HG02885 (cell line): Measurements from ENCODE around the gene ASMTL.
"Not testable (repeated sequence)": the region's sequence is repeated elsewhere in the genome, so short reads cannot be mapped to it uniquely, and the experiment has no call there.

Source experiments
- ATAC-seq: cut with Tn5 transposase; IDR thresholded peaks from one replicate; pipeline ENCODE4 v1.9.1; 2021; ENCODE audit warnings: mild to moderate bottlenecking; ENCODE audit not compliant: unreplicated experiment, poor library complexity

The ASMTL gene

DNA sequence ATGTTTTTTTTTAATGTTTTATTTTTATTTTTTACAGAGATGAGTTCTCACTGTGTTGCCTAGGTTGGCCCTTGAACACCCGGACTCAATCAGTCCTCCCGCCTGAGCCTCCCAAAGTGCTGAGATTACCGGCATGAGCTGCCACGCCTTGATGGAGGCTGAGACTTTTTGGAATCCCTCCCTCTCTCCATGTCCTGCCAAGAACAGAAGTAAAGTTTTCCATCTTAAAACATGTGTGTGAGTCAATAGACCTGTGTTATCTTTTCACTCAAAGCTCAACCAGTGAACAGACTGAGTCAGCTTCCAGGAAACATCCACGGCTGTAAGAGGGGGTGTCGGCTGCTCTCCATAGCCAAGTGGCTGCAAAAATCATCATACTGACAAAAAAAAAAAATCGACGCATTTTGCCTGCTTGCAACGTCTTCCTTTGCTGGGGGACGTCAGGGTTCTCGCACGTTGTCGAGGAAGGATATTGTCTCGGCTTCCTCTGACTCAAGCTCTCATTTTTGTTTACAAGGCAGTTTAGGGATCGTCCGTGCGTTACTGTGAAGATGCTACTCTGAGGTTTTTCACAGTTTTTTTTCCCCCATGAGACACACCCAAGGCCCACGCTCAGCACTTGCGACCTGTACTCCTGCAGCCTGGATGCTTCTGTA is 10.0 kb upstream of the ASMTL start:
- ATAC-seq: no peak

DNA sequence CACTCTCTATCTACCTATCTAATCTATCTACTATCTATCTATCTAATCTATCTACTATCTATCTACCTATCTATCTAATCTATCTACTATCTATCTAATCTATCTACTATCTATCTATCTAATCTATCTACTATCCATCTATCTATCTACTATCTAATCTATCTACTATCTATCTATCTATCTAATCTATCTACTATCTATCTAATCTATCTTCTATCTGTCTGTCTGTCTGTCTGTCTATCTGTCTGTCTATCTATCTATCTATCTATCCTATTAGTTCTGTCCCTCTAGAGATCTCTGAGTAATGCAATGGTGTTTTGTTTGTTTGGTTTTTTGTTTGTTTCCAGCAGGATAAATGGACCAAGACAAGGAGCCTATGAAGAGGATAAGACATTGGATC is 9.4 kb upstream of the ASMTL start:
- ATAC-seq: no peak

DNA sequence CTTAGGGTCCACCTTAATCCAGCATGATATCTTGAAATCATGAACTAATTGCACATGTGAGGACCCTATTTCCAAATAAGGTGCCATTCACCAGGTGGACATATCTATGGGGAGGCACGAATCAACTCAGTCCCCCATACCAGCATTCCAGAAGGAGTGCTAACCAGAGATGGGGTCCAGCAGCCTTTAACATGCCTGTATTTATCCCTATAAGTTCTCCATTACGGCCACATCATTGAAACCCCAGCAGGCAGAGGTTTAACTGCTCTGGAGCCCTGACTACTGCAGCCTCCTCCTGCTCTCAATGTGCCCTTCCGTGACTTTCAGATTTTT is 3.2 kb upstream of the ASMTL start:
- no peak for ATAC-seq

DNA sequence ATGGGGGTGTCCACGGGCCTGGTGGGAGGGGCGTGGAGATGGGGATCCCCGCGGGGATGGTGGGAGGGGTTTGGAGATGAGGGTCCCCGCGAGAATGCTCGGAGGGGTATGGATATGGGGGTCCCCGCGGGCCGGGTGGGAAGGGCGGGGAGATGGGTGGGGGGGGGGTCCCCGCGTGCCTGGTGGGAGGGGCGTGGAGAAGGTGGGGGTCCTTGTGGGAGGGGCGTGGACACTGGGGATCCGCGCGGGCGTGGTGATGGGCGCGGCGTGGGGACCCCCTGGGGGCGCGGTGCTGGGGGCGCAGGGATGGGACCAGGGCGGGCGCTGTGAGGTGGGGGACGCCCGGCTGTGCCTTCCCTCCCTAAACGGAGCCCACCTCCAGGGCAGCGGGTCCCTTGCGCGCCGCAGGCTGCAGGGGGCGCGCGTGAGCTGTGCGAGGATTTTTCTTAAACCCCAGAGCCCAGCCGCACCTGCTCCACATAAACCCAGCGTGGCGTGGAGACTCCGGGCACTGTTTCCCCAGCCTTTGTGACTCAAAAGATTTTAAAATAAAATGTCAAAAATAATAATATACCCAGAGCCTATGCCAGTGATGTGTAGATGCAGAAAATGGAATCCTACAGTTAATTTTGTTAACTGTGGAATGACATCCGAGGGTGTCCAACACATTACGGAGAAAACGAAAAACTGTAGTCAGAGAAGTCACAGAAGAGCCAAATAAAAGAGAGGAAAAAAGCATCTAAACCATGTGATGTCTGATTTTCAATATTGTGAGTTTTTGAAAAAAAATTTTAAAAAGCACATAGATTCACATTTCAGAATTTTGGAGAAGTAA is 1.5 kb upstream of the ASMTL start:
- ATAC-seq: peak; percentile 49

DNA sequence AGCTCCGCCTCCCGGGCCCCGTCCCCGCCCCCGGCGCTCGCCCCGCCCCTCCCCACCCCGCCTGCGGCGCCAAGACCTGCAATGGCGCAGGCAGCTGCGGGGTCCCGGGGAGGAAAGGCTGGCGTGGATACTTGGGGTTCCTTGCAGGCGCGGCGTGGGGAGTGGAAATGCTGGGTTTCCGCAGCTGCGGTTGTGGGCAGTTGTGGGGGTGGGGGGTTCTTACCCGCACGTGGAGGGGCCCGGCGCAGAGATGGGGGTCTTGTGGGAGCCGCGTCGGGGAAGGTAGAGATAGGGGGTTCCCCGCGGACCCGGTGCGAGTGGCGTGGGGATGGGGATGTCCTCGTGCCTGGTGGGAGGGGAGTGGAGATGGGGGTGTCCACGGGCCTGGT is 680 bp upstream of the ASMTL start:
- ATAC-seq: peak; percentile 8

DNA sequence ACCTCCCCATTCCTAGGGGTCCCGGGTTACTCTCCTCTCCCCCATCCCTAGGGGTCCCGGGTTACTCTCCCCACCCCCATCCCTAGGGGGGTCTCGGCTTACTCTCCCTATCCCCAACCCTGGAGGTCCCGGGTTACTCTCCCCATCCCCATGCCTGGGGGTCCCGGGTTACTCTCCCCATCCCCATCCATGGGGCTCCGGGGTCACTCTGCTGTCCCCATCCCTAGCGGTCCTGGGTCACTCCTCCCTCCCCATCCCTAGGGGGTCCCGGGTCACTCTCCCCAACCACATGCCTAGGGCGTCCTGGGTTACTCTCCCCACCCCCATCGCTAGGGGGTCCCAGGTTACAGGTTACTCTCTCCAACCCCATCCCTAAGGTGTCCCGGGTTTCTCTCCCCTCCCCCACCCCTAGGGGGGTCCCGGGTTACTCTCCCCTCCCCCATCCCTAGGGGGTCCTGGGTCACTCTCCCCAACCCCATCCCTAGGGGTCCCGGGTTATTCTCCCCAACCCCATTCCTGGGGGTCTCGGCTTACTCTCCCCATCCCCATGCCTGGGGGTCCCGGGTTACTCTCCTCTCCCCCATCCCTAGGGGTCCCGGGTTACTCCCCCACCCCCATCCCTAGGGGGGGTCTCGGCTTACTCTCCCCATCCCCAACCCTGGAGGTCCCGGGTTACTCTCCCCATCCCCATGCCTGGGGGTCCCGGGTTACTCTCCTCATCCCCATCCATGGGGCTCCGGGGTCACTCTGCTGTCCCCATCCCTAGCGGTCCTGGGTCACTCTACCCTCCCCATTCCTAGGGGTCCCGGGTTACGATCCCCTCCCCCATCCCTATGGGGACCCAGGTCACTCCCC is 821 bp downstream of the ASMTL start:
- no peak for ATAC-seq

DNA sequence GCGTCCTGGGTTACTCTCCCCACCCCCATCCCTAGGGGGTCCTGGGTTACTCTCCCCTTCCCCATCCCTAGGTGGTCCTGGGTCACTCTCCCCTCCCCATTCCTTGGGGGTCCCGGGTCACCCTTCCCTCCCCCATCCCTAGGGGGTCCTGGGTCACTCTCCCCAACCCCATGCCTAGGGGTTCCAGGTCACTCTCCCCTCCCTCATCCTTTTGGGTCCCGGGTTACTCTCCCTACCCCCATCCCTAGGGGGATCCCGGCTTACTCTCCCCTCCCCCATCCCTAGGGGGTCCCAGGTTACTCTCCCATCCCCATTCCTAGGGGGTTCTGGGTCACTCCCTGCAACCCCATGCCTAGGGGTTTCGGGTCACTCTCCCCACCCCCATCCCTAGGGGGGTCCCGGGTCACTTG is 1.5 kb downstream of the ASMTL start:
- ATAC-seq: no peak

DNA sequence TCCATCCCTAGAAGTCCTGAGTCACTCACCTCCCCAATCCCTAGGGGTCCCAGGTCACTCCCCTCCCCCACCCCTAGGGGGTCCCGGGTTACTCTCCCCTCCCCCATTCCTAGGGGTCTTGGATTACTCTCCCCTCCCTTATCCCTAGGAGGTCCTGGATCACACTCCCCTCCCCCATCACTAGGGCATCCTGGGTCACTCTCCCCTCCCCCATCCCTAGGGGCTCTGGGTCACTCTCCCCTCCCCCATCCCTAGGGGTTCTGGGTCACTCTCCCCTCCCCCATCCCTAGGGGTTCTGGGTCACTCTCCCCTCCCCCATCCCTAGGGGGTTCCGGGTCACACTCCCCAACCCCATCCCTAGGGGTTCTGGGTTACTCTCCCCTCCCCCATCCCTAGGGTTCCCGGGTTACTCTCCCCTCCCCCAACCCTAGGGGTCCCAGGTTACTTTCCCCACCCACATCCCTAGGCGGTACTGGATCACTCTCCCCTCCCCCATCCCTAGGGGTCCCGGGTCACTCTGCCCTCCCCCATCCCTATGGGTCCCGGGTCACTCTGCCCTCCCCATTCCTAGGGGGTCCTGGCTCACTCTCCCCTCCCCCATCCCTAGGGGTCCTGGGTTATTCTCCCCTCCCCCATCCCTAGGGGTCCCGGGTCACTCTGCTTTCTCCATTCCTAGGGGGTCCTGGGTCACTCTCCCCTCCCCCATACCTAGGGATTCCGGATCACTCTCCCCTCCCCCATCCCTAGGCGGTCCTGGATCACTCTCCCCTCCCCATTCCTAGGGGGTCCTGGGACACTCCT is 2.1 kb downstream of the ASMTL start:
- ATAC-seq: no peak

DNA sequence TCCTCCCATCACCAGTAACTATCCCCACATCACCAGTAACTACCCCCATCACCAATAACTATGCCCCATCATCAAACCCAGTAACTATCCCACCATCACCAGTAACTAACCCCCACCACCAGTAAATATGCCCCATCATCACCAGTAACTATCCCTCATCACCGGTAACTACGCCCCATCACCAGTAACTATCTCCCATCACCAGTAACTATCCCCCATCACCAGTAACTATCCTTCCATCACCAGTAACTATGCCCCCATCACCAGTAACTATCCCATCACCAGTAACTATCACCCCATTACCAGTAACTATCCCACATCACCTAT is 2.9 kb downstream of the ASMTL start:
- no peak for ATAC-seq

DNA sequence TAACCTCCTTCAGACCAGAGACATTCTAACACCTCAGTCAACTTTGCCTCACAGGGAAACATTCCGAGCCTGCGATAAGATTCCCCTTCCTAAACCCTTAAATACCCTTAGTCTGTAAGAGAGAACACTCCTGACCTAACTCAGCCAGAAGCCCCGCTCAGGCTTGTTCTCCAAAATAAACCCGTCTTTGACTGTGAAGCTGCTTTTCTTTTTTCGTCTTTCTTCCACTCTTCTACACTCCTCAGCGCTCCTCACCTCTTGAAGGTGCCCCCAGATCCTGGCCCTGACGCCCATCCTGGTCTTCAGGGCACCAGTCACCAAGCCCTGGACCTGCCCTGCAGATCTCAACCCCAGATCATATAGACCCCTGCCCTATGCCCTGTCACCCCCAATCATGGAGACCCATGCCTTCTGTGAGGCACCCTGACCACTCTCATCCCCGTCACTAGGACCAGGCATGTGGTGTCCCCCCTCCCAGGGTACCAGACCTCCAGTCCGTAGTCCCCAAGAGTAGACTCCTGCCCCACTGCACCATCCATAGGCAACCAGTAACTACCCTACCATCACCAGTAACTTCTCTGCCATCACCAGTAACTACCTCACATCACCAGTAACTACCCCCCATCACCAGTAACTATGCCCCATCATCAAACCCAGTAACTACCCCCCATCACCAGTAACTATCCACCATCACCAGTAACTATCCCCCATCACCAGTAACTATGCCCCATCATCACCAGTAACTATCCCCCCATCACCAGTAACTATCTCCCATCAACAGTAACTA is 3.5 kb downstream of the ASMTL start:
- ATAC-seq: no peak

DNA sequence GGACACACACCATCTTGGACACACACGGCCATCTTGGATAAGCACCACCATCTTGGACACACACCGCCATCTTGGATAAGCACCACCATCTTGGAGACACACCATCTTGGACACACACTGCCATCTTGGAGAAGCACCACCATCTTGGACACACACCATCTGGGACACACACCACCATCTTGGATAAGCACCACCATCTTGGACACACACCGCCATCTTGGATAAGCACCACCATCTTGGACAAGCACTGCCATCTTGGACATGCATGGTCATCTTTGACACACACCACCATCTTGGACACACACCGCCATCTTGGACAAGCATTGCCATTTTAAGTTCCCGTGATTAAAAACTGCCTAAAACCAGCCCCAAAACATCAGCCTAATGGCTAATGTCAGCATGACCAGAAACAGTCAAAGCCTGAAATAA is 4.1 kb downstream of the ASMTL start:
- not testable (repeated sequence) for ATAC-seq

DNA sequence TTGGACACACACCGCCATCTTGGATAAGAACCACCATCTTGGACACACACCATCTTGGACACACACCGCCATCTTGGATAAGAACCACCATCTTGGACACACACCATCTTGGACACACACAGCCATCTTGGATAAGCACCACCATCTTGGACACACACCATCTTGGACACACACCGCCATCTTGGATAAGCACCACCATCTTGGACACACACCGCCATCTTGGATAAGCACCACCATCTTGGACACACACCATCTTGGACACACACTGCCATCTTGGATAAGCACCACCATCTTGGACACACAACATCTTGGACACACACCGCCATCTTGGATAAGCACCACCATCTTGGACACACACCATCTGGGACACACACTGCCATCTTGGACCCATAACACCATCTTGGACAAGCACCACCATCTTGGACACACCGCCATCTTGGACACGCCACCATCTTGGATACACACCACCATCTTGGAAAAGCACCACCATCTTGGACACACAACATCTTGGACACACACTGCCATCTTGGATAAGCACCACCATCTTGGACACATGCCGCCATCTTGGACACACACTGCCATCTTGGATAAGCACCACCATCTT is 4.6 kb downstream of the ASMTL start:
- not testable (repeated sequence) for ATAC-seq

DNA sequence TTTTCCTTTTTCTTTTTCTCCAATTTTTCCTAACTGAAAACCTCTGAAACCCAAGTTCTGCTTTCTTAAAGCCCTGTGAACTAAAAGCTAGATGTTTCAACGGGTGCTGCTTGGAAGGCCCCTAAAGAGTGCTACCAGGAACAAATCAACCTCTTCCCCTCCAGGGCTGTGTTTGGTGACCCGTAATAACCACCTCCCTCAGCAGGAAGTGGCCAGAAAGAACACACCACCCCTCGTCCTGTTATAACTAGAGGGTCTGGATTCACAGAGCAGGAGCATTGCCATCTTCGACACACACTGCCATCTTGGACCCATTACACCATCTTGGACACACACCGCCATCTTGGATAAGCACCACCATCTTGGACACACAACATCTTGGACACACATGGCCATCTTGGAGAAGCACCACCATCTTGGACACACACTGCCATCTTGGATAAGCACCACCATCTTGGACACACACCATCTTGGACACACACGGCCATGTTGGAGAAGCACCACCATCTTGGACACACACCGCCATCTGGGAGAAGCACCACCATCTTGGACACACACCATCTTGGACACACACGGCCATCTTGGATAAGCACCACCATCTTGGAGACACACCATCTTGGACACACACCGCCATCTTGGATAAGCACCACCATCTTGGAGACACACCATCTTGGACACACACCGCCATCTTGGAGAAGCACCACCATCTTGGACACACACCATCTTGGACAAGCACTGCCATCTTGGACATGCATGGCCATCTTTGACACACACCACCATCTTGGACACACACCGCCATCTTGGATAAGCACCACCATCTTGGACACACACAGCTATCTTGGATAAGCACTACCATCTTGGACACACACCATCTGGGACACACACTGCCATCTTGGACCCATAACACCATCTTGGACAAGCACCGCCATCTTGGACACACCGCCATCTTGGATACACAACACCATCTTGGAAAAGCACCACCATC is 5.4 kb downstream of the ASMTL start:
- ATAC-seq: not testable (repeated sequence)

DNA sequence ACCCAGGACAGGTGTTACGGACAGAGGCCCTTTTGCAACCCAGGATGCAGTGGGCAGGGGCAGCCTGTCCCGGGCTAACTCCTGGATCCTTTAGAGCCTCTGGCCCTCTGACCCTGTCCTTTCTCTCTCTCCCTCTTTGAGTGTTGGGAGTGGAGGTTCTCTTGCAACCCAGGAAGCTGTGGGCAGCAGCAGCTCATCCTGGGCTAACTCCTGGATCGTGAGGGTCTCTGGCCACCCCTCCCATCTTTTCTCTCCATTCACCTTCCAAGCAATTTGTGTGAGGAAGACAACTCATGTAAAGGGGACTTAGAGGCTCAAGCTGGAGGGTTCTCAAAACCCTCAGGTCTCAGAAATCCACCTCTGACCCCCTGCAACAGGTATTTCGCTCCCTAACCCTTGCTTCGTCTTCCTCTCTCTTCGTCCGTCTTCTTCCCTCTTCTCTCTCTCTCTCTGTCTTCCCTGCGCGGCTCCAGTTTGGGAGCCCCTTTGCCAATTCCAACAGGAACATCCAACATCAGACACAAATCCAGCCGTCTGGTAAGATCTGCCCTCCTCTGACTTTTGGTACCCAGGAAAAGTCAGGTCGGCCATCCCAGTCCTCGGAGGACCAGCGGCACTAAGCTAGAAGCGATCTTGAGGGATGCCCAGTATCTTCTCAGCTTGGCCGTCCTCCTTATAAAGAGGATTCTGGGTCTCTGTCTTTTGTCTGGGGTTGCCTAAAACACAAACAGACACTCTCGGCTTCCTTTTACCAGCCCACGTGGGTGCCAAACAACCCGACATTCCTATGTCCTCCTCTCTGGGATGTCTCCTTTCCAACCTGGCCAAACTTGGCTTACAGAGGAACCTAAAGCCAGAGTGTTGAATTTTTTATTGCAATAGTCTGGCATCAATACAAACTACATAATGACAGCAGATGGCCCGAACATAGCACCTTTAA is 7.9 kb downstream of the ASMTL start:
- no peak for ATAC-seq

DNA sequence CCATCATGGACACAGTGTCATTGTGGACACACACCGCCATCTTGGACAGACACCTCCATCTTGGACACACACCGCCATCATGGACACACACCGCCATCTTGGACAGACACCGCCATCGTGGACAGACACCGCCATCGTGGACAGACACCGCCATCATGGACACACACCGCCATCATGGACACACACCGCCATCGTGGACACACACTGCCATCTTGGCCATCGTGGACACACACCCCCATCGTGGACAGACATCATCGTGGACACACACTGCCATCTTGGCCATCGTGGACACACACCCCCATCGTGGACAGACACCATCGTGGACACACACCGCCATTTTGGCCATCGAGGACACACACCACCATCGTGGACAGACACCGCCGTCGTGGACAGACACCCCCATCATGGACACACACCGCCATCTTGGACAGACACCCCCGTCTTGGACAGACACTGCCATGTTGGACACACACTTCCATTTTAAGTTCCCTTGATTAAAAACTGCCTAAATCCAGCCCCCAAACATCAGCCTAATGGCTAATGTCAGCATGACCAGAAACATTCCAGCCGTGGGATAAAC is 9.1 kb downstream of the ASMTL start:
- no peak for ATAC-seq

DNA sequence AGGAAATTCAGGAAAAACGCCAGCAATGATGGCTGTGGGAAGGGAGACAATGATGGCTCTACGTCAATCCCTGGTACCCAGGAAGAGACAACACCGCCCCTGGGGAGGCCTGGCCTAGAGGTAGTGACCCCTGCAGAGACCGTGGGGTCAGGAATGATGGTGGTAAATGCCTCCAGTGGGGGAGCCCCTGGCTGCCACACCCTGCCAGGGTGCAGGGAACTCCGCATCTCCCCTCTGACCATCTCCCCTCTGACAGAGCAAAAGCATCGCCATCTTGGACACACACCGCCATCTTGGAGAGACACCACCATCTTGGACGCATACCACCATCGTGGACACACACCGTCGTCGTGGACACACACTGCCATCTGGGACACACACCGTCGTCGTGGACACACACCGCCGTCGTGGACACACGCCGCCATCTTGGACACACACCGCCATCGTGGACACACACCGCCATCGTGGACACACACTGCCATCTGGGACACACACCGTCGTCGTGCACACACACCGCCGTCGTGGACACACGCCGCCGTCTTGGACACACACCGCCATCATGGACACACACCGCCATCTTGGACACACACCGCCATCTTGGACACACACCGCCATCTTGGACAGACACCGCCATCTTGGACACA is 9.9 kb downstream of the ASMTL start:
- ATAC-seq: no peak
